Stimulated activated CD4-positive, alpha-beta T cell treated with anti-CD3 and anti-CD28 coated beads, Interleukin-4, amount 100 ng/mL, for 48 hours (primary cell): ENCODE measurements around the gene SENP6.
"Not testable (repeated sequence)": the region's sequence is repeated elsewhere in the genome, so short reads cannot be mapped to it uniquely, and the experiment has no call there.

Experiments
- DNase-seq, 2 donors: peaks; one replicate each; pipeline ENCODE4 v3.0.0-alpha.2; 2020; ENCODE audit warnings: low read depth in 2 of 2

The SENP6 gene

DNA sequence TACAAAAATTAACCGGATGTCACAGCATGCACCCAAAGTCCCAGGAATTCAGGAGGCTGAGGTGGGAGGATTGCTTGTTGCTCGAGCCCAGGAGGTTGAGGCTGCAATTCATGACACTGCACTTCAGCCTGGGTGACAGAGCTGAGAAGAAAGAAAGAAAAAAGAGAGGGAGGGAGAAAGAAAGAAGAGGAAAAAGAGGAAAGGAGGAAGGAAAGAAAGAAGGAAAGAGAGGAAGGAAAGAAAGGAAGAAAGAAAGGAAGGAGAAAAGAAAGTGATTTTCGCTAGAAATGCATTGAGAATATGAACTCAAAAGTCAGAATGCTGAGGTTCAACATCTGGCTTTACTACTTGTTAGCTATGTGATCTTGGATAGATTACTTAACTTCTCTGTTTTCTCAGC is 6.6 kb downstream of the SENP6 start:
- DNase-seq, result no peak

DNA sequence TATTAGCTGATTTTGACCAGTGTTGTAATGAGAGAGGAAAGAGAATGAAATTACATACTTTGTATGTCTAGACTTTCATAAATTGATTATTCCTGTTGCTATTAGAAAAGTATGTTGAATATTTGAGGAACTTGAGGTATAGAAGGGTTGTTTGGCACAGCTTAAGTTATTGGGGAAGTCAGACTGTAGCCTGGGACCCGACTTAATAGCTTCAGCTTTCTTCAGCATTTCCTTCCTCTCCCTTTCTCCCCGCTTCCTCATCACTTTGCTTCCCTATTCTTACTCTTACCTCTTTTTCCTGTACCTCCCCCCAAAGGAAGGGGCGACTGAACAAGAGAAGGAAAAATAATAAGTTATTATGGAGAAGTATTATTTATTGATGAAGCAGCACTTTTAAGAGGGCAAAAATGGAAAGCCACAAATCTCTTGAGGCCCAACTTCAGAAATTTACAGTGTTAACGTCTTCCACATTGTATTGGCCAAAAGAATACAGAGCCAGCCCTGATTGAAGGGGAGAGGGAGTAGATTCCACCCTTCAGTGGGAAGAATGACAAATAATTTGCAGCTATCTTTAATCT is 7.4 kb downstream of the SENP6 start:
- DNase-seq, result no peak

DNA sequence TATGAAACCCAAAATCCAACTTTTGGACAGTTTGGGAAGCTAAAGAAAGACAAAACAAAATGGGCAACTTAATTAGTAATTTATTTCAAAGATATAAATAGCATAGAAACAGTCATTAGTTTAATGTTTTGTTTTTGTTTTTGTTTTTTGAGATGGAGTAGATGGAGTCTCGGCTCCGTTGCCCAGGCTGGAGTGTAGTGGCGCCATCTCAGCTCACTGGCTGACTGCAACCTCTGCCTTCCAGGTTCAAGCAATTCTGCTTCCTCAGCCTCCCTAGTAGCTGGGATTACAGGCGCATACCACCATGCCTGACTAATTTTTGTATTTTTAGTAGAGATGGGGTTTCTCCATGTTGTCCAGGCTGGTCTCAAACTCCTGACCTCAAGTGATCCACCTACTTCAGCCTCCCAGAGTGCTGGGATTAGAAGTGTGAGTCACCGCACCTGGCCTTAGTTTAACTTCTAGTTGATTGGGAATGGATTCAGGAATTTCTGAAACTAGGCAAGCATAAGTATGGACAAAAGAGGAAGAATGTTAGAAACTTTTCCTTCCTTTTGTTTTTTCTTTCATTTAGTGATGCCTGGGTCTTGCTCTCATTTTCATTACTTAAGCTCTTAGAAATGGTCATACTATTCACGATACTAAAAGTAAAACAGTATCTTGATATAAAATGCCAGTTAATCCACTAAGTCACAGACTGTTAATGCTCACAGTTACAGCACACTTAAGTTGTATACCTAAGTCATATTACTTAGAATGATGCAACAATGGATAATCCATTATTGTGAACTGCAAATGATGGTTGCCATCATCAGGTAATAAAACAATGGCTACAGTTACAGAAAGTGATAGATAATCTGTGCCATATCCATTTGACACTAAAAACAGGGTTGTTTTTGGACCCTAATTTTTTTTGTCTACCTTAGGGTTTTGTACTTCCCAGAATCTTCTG is 8.2 kb downstream of the SENP6 start:
- no peak for DNase-seq

DNA sequence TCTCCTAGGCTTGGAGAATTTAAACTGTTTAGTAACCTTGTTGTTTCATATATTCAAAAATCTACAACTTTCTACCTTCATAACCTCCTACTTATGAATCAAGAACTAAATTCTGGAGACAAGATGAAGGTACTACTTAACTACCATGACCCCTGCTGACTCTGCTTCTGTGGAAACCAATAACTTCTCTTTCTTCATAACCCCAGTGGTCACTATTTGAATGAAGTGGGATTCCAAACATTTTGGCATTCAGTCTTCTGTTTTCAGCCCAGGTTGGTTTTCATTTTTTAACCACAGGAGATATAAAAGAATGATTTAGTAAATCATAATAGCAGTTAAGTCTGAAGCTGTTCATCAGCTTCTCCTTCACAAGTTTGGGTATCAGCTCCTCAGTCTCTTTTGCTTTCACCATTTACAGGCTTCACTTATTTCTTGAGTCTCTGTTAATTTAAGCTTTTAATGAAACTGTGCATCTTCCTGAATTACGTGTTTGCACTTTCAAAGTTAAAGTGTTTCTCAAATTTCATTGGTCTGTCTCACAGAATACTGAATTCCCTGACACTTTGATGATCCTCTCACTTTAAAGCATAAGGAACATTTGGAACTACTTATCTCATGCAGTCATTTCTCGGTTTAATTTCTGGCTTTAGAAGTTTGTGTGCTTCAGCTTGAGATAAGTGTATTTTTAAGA is 9.5 kb downstream of the SENP6 start:
- DNase-seq, result no peak

DNA sequence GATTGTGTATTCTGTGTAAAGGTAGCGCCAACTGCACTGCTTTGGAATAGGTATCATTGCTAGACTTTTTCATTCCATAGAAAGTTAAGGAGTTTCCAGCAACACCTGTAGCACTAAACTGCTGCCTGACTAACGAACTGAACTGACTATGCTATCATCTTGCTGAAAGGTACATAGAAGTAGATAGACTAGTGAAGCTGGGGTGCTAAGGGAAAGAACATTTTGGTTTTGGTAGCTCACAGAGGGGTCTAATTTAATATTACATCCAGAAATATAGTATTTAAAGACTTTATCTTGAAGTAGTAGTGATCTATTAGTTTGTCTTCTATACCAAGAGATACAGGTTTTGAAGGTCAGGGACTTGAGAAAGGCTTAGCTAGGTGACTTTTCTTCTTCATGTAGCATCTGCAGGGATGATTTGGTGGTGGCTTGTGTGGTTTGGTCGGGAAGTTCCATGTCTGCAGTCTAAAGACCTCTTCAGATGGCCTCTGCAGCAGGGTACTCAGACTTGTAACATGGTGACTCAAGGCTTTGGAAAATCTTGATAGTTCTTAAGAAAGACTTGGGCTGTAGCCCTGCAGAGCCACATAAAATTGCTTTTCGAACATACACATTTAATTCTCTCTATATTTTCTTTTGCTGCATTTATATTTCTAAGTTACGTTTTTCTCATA is 10.2 kb downstream of the SENP6 start:
- DNase-seq, result peak in 1 of 2 donors; percentile 49

DNA sequence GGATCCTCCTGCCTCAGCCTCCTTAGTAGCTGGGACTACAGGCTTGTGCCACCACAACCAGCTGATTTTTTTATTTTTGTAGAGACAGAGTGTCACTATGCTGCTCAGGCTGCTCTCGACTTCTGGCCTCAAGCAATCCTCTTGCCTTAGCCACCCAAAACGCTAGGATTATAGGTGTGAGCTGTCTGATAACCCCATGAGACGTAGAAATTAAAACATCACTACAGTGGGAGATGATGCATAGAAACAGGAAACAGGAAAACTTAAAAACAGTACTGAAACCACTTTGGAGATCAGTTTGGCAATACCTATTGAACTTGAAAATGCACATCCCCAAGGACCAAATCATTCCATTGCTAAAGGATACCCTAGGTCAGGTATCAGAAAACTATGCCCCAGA is 10.8 kb downstream of the SENP6 start:
- DNase-seq, result no peak

DNA sequence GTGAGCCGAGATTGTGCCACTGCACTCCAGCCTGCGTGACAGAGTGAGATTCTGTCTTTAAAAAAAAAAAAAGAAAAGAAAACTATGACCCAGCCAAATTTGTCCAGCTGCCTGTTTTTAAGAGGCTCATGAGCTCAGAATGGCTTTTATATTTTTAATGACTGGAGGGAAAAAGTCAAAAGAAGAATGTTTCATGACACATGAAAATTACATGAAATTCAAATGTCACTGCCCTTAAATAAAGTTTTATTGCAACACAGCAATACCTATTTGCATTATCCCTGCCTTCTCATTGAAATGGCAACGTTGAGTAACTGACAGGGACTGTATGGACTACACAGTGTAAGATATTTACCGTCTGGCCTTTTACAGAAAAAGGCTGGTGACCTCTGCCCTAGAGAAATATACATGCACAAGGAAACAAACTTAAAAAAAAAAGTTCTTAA is 11.4 kb downstream of the SENP6 start:
- no peak for DNase-seq

DNA sequence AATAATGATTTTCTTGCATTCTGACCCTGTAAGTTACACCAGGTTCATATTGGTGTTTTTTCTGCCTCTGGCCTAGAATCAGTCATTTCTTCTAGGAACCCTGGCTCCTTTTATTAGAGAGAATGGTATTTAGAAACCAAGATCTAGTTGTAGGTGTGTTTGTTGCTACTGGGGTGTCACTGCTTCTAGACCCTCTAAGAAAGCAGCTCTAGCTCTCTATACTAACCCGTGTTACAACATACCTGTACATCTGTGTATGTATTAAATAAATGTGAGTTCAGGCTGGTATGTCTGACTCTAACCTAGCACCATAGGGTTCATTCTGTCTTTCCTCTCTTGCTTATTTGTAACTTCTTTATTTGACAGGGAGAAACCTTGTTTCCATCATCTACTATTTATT is 16.8 kb downstream of the SENP6 start:
- no peak for DNase-seq

DNA sequence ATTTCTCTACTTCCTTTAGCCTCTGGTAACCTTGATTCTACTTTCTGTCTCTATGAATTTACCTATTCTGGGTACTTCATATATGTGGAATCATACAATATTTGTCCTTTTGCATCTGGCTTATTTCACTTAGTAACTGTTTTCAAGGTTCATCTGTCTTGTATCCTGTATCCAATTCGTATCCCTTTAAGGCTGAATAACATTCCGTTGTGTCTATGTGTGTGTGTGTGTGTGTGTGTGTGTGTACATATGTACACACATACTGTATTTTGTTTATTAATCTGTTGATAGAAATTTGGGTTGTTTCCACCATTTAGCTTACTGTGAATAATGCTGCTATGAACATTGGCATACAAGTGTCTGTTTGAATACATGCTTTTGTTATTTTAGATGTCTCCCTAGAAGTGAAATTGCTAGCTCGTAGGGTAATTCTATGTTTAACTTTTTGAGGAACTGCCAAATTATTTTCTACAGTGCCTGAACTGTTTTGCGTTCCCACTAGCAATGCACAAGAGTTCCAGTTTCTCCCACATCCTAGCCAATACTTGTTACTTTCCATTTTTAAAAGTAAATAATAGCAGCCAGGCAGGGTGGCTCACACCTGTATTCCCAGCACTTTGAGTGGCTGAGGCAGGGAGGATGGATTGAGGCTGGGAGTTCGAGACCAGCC is 17.7 kb downstream of the SENP6 start:
- DNase-seq, result no peak

DNA sequence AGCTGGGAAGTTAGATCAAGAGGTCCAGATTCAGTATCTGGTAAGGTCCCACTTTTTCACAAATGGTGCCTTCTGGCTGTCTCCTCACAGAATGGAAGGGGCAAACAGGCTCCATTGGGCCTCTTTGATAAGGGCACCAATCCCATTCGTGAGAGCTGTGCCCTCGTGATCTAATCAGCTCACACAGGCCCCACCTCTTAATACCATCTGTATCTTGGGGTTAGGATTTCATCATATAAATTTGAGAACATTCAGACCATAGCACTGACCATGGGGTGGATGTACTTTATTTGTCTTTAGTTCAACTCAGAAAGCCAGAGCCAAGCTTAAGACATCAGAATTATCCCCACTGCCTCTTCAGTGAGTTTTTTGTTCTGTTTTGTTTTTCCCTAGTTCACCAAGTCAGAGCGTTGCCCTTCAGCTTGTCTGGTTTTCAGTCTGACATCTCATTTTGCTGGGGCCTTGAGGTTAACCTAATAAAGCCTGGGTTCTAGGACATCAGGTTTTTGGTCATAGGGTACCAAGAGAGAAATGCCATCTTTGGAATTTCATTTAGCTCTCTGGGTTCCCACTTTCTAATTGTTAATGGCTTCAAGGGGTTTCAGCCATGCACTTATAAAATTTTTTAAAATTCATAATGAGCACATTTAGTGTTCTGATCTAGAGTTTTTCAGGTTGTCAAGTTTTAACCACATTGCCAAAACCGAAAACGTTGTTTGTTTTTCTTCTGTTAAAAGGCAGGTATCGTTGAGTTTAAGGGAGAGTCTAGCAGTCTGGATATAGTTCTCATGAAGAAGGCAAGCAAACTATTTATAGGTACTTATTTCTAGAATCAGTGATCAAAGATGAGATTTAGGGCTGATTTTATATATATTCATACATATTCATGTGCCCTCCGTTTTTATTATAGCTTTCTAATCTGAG is 19.0 kb downstream of the SENP6 start:
- no peak for DNase-seq

DNA sequence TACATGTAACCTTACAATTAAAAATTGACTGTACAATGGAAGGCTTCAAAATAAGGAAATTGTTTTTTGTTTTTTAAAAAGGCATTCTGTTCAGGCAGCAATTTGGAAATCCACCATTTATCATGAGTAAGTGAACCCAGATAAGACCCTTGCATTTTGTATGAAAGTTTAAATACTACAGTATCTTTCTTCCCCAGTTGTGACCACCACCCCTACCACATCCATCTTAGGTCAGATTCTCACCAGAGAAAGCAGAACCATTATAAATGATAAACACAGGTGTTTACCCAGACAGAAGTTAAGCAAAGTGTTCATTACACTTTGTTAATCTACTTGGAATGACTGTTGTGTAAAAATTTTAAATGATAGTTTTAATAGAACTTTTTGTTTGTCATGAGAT is 20.2 kb downstream of the SENP6 start:
- DNase-seq, result no peak

DNA sequence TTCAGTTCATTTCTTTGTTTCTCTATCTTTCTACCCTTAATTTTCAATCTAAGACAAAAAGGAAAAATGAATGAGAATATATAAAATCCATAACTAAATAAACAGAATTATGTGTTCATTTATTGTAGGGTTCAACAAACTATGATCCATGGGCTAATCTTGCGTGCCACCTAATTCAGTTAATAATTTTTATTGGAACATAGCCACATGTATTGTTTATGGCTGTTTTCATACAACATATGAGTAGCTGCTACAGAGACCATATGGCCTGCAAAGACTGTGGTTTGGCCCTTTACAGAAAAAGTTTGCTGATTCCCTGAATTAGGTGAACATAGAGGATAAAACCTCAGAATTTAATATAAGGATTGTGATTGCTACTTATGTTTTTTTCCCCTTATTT is 21.8 kb downstream of the SENP6 start:
- no peak for DNase-seq

DNA sequence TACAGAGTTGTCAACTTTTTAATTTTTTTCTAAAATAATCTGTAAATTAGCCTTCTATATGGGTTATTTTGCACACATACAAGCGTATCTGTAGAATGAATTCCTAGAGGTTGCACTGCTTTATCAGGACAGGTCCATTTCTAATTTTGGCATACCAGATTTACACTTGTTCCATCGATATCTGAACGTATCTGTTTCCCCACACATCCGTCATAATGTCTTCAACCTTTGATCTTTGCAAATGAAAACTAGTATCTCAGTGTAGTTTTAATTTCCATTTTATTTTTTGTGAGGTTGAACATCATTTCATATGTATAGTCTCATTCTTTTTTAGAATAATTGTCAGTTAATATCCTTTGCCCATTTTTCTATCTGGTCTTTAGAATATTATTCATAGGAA is 22.7 kb downstream of the SENP6 start:
- no peak for DNase-seq

DNA sequence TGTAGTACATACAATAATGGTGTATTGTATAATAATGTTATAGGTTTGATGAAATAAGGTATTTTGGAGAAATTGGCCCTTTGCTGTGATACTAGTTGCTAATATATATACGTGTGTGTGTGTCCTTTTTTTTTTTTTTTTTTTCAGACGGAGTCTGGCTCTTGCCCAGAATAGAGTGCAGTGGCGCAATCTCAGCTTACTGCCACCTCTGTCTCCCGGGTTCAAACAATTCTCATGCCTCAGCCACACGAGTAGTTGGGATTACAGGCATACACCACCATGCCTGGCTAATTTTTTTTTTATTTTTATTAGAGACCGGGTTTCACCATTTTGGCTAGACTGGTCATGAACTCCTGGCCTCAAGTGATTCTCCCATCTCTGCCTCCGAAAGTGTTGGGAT is 23.3 kb downstream of the SENP6 start:
- DNase-seq, result no peak

DNA sequence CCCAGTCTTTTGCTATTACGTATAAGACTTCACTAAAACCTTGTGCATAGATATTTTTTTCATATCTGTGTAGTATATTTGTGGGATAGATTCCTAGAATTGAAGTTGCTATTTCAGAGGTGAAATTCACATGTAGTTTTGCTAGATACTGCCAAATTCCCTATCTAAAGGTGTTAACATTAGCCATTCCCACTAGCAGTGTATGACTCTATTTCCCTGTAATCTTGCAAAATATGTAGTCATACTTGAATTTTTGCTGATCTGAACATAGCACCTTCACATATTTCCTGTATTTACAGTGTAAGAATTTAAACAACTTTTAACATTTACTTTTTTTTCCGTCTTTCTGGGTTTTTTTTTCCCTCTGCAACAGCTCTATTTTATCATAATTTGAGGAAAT is 24.9 kb downstream of the SENP6 start:
- no peak for DNase-seq

DNA sequence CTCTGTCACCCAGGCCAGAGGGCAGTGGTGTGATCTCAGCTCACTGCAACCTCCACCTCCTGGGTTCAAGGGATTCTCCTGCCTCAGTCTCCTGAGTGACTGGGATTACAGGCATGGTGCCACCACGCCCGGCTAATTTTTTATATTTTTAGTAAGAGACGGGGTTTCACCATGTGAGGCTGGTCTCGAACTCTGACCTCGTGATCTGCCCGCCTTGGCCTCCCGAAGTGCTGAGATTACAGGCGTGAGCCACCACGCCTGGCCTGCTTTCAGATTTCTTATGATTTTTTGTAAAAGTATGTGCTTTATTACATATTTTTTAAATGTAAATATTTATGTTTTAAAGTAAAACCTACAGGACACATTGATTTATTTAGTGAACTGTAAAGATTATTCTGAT is 26.0 kb downstream of the SENP6 start:
- DNase-seq, result not testable (repeated sequence)

DNA sequence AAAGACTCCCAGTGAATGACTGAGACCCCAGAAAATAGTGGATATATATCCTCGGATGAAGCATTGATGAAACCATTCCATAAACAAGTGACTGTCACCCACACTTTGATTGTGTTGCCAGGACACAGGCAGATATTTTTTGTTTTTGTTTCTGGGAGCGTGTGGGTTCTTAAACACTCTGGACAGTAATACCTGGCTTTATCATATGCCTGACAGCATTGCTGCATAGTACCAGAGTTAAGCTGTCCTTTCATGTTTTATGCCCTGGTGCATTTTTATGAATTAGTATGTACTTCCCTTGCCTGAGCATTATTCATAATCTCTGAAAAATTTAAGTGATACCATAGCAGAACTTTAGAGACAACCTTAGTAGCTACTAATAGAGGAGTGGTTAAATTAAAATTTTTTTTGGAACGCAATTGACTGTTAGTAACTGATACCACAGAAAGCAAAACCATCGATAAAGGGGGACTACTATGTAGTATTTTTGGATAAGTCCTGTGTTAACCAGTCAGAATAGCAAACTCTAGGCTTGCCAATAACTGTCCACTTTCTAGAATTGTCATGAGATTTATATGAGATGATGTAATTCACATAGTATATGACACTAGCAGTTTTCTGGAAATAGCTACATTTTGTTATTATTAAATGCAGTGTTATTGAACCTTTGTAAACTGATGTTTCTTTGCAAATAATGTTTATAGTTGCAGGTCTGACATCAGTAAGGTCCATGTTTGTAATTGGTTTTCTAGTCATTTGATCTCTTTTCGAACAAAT is 30.4 kb downstream of the SENP6 start:
- no peak for DNase-seq

DNA sequence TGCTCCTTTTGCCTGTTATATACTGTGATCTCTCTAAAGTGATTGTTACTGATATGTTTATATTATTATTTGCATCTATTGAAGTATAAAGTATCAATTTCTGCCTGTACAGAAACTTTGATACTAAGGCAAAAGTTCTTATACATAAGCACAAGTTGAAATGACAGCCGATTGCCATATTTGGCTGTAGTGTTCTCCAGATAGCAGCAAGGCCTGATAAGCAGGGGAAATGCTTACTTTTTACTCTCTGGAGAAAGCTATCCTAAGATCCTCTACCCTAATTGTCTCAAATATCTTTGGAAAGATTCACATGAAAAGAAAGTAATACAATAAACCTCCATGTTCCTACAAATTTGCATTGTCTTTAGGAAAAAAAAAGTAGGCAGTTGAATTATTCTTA is 31.4 kb downstream of the SENP6 start:
- no peak for DNase-seq

DNA sequence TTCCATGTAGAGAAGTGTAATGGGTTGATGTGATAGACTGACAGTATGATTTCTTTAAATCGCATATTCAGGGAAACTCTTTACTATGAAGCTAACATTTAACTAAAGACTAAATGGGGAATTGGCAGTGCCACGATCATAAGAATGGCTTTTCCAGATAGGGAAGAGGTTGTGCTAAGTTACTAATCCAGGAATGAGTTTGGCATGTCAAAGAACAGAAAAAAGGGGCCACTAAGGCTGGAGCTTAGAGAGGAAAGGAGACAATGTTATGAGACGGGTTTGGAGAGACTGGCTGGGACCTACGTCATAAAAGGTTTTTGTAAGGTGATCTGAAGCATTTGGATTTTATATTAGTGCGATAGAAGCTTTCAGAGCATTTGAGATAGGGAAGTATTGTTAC is 40.6 kb downstream of the SENP6 start:
- no peak for DNase-seq

DNA sequence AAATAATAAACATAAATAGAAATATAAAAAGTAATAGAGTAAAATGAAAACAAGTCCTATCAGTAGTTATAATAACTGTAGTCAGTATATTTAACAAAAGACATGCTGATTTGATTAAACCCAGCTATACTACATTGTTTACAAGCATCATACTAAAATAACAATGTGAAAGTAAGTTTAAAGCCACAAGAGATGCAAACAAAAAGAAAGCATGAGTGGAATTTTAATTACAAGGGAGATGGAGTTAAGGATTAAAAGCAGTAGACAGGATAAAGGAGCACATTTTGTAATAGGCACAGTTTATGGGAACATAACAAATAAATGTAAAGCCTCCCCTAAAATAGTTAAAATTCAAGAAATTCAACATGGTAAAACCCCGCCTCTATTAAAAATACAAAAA is 41.5 kb downstream of the SENP6 start:
- DNase-seq, result no peak
